GM12878 (cell line): ENCODE data around the gene THEM4. TPM values are rescaled to one million over a fixed set of nuclear protein-coding genes. Genes with fewer than 3 reads are reported as not detected.

Source experiments
- ATAC-seq: fragments of 200-7000 bp; cut with Tn5 transposase; 3 replicates; pipeline ENCODE4 v1.9.1; 2020; ENCODE audit warnings: mild to moderate bottlenecking, moderate library complexity
- BruUV-seq: library from RNA; stranded (reverse); fragments of 400-500 nt; replicated peaks from 2 replicates; lab custom pipeline; 2021; lab: Mats Ljungman, UMichigan
- CTCF ChIA-PET: fragments of 300-600 bp; sonication (Branson Sonifier 250); formaldehyde crosslinking; extraction: SDS; loops from one replicate; lab custom pipeline; 2021; ENCODE audit warnings: inconsistent platforms; lab: Yijun Ruan, JAX
- POLR2A ChIA-PET: fragments of 350-600 bp; formaldehyde crosslinking; extraction: SDS; loops from one replicate; lab custom pipeline; 2021; ENCODE audit warnings: inconsistent platforms; lab: Charles Lee
- RAD21 ChIA-PET: fragments of 300-600 bp; sonication (Branson Sonifier 250); formaldehyde crosslinking; loops from one replicate; lab custom pipeline; 2023; ENCODE audit warnings: antibody characterized with exemption; ENCODE audit not compliant: unreplicated experiment; lab: Charles Lee
- SMC1A ChIA-PET: fragments of 300-600 bp; sonication (Branson Sonifier 250); formaldehyde crosslinking; loops from one replicate; lab custom pipeline; 2023; ENCODE audit not compliant: unreplicated experiment, uncharacterized antibody; lab: Charles Lee
- DNase-seq: peaks from one replicate; pipeline ENCODE4 v3.0.0-alpha.2; 2011; ENCODE audit warnings: low read depth, low spot score
- FAIRE-seq: peaks from 3 replicates; lab custom pipeline; 2011; peaks lifted over from hg19 to GRCh38; lab: Jason Lieb, UNC
- H2AFZ ChIP-seq: 2 replicates; pipeline ENCODE4 v1.6.0; 2011; ENCODE audit warnings: low read depth, low read length, control low read depth; ENCODE audit not compliant: control insufficient read depth
- H3K27ac ChIP-seq: 2 replicates; pipeline ENCODE4 v1.5.1; 2011; ENCODE audit warnings: control low read depth; ENCODE audit not compliant: control insufficient read depth, insufficient read depth
- H3K27me3 ChIP-seq, 2 experiments: replicated peaks in 1 of 2; 2 replicates each; pipeline versions ENCODE4 v1.6.0 to v1.6.1; 2011; ENCODE audit warnings: low read length in 1 of 2; ENCODE audit not compliant: control insufficient read depth in 2 of 2, insufficient read depth in 2 of 2
- H3K36me3 ChIP-seq, 2 experiments: 2 replicates each; pipeline ENCODE4 v1.5.1; 2011; ENCODE audit warnings: low read length in 1 of 2; ENCODE audit not compliant: control insufficient read depth in 2 of 2, insufficient read depth in 2 of 2
- H3K4me1 ChIP-seq: 2 replicates; pipeline ENCODE4 v1.6.1; 2011; ENCODE audit warnings: mild to moderate bottlenecking, low read length, moderate library complexity, mixed read lengths; ENCODE audit not compliant: control insufficient read depth, insufficient read depth
- H3K4me2 ChIP-seq: 2 replicates; pipeline ENCODE4 v1.6.0; 2011; ENCODE audit warnings: control low read depth; ENCODE audit not compliant: control insufficient read depth, insufficient read depth
- H3K4me3 ChIP-seq: fragments of 200-600 bp; sonication (generic); 2 replicates; pipeline ENCODE4 v1.5.1; 2016
- H3K79me2 ChIP-seq: 2 replicates; pipeline ENCODE4 v1.6.0; 2011; ENCODE audit warnings: low read length; ENCODE audit not compliant: control insufficient read depth, insufficient read depth
- H3K9ac ChIP-seq: 2 replicates; pipeline ENCODE4 v1.8.0; 2011; ENCODE audit warnings: low read length, control low read depth, mixed read lengths; ENCODE audit not compliant: control insufficient read depth, insufficient read depth
- H3K9me3 ChIP-seq: replicated peaks from 3 replicates; pipeline ENCODE4 v1.5.1; 2011; ENCODE audit warnings: mild to moderate bottlenecking, low read length; ENCODE audit not compliant: control insufficient read depth, insufficient read depth
- H4K20me1 ChIP-seq: 2 replicates; pipeline ENCODE4 v1.6.0; 2011; ENCODE audit not compliant: control insufficient read depth, insufficient read depth
- MYB ChIP-seq: fragments of 150-350 bp; IDR thresholded peaks from 2 replicates; pipeline ENCODE4 v1.6.1; 2014; ENCODE audit warnings: mild to moderate bottlenecking, low read depth, low read length, borderline replicate concordance
- ZBTB33 ChIP-seq: fragments of 450-650 bp; IDR thresholded peaks from 2 replicates; pipeline ENCODE4 v1.6.1; 2017; ENCODE audit warnings: mild to moderate bottlenecking
- WGBS: methylation state at CpG from one replicate; pipeline ENCODE4 v1.1.6; 2016; ENCODE audit warnings: low lambda C conversion rate; ENCODE audit not compliant: insufficient replicate concordance, insufficient coverage; ENCODE audit errors: missing lambda C conversion rate; 5-methylcytosine and 5-hydroxymethylcytosine counted together
- in situ Hi-C: fragments of 300-500 bp; cut with MboI; formaldehyde crosslinking; loops from 9 replicates; pipeline ENCODE4 v1.14.3; 2018; ENCODE audit warnings: mixed read lengths
- intact Hi-C: fragments of 100-400 bp; cut with micrococcal nuclease; formaldehyde crosslinking; loops from one replicate; pipeline ENCODE4 v1.14.2; 2022; ENCODE audit not compliant: unreplicated experiment
- polyA plus RNA-seq, 11 experiments: library from polyadenylated mRNA; depleted of rRNA in 4 of 11; unstranded in 6 of 11; stranded (reverse) in 5 of 11; fragments of >200 nt; fragmentation: Nextera tagmentation in 4 of 11; fragmentation: Illumina TruSeq in 1 of 11; extraction: Ambion mirVana in 4 of 11; extraction: Trizol in 1 of 11; gene quantifications; 1 replicate in 1 of 11; 2 replicates in 10 of 11; pipeline versions ENCODE4 v1.2.1 to v1.2.3, GENCODE V29; 2011 to 2016; ENCODE audit warnings: inconsistent platforms in 2 of 11, missing spikeins in 2 of 11, low read depth in 1 of 11
- total RNA-seq, 4 experiments: library from RNA; depleted of rRNA in 3 of 4; stranded (reverse); fragments of >200 nt in 3 of 4; fragmentation: Illumina TruSeq in 1 of 4; extraction: Trizol in 1 of 4; gene quantifications; 2 replicates each; pipeline versions ENCODE4 v1.2.1 to v1.2.3, GENCODE V29; 2013 to 2021
- TF ChIP-seq, protein P1 (sequence below): fragments of 450-650 bp; formaldehyde crosslinking; IDR thresholded peaks from 2 replicates; pipeline ENCODE4 v1.5.0; 2022; ENCODE audit warnings: mild to moderate bottlenecking, missing genetic modification characterization

The THEM4 gene
- total and polyA plus RNA-seq, 10 of the 15 experiments (the other 5 are each of a cell fraction or from before 2014, with no cell fraction given): 3.4 to 30.8 (median 17.9) TPM

DNA sequence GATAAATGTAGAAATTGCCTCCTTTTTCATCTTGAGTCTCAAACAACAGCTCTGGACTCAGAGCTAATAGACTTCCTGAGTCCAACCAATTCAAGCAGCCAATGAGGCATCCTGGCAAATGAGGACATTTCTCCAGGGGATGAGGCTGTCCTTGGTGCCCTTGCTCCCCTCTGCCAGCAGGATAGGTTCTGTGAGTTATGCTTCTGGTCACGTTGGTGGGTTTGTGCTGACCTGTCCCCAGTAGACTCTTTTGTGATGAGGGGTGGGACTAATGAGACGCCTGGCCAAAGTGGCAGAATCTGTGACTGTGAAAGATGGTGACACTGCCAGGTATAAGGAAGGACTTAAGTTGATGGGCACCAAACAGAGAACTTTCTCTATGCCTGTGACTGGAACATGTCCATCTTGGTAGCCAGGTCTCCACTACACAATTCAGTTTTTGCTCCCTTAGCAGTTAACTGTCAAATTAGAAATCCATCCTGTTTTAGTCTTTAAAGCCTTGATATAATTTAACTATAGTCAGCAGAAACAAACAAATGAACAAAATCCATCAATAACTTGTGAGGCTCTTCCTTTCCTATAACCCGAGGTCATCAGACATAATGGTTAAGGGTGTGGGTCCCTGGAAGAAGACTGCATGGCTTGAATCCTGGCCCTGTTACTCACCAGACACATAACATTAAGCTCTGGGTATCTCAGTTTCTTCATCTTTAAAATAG, 35.7 kb upstream of the THEM4 start:
- Histone ChIP-seq H3K27me3 (peaks cover 0 to 6% of the 10 kb centered on the region in 2 experiments; a peak in 2 of 4 replicates), H3K9ac (no peak overlapping the region), H3K79me2 (no peaks in the 10 kb centered on the region), H2AFZ (no peak overlapping the region), H3K36me3 (no peaks in the 10 kb centered on the region), H3K4me3 (no peak overlapping the region), H3K4me1 (no peaks in the 10 kb centered on the region), H3K4me2 (no peak overlapping the region), H3K27ac (no peak overlapping the region), H3K9me3 (no peaks in the 10 kb centered on the region), H4K20me1 (no peaks in the 10 kb centered on the region)
- RAD21 ChIA-PET: no interaction called here
- SMC1A ChIA-PET: interaction anchor here (1.5 kb wide), 1 partner anchor 9 kb away, joined by 4 read pairs; no protein-coding TSS in a partner anchor
- BruUV-seq: no TSS peak
- 14% methylated on average over 3 of the region's 3 CpGs for WGBS
- in situ Hi-C loops: no loop called here
- TF ChIP-seq ZBTB33 (no peak), MYB (no peak)
- TF ChIP-seq, protein P1, sequence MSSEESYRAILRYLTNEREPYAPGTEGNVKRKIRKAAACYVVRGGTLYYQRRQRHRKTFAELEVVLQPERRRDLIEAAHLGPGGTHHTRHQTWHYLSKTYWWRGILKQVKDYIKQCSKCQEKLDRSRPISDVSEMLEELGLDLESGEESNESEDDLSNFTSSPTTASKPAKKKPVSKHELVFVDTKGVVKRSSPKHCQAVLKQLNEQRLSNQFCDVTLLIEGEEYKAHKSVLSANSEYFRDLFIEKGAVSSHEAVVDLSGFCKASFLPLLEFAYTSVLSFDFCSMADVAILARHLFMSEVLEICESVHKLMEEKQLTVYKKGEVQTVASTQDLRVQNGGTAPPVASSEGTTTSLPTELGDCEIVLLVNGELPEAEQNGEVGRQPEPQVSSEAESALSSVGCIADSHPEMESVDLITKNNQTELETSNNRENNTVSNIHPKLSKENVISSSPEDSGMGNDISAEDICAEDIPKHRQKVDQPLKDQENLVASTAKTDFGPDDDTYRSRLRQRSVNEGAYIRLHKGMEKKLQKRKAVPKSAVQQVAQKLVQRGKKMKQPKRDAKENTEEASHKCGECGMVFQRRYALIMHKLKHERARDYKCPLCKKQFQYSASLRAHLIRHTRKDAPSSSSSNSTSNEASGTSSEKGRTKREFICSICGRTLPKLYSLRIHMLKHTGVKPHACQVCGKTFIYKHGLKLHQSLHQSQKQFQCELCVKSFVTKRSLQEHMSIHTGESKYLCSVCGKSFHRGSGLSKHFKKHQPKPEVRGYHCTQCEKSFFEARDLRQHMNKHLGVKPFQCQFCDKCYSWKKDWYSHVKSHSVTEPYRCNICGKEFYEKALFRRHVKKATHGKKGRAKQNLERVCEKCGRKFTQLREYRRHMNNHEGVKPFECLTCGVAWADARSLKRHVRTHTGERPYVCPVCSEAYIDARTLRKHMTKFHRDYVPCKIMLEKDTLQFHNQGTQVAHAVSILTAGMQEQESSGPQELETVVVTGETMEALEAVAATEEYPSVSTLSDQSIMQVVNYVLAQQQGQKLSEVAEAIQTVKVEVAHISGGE (CRISPR knock-in tag): no peak
- DNase-seq: no peak
- no peak for ATAC-seq
- POLR2A ChIA-PET: no interaction called here
- CTCF ChIA-PET: interaction anchor here (3.2 kb wide), 1 partner anchor 57 kb away, joined by 13 read pairs; no protein-coding TSS in a partner anchor
- intact Hi-C loops: no loop called here
- FAIRE-seq: no peak
